Endothelial cell of umbilical vein (primary cell): Measurements from ENCODE around the gene PLXND1. TPM values are rescaled to one million over a fixed set of nuclear protein-coding genes. Genes with fewer than 3 reads are reported as not detected.

Experiments used
- BruUV-seq: library from RNA; stranded (reverse); fragments of 400-500 nt; replicated peaks from 2 replicates; lab custom pipeline; 2021; lab: Mats Ljungman, UMichigan
- CTCF ChIA-PET: fragments of 300-600, 350-600 bp; sonication (Branson Sonifier 250); formaldehyde crosslinking; loops from one replicate; lab custom pipeline; 2021; ENCODE audit warnings: antibody characterized with exemption, inconsistent platforms; lab: Charles Lee
- POLR2A ChIA-PET: fragments of 300-600, 350-600 bp; sonication (Branson Sonifier 250); formaldehyde crosslinking; loops from one replicate; lab custom pipeline; 2021; ENCODE audit warnings: antibody characterized with exemption, inconsistent platforms; lab: Charles Lee
- DNase-seq: peaks from one replicate; pipeline ENCODE4 v3.0.0-alpha.2; 2011; ENCODE audit warnings: low read depth, low spot score
- FAIRE-seq: peaks from 2 replicates; lab custom pipeline; 2011; peaks lifted over from hg19 to GRCh38; lab: Jason Lieb, UNC
- H2AFZ ChIP-seq: 2 replicates; pipeline ENCODE4 v1.6.0; 2012; ENCODE audit warnings: low read depth, low read length, control low read depth, inconsistent platforms
- H3K27ac ChIP-seq: 2 replicates; pipeline ENCODE4 v1.5.1; 2011; ENCODE audit warnings: low read depth, mild to moderate bottlenecking, control low read depth, low read length, moderate library complexity; ENCODE audit not compliant: insufficient read depth
- H3K27me3 ChIP-seq, 2 experiments: 2 replicates each; pipeline versions ENCODE4 v1.6.0 to v1.6.1; 2011; ENCODE audit warnings: low read length in 2 of 2, mixed read lengths in 1 of 2; ENCODE audit not compliant: control insufficient read depth in 2 of 2, insufficient read depth in 2 of 2
- H3K36me3 ChIP-seq, 2 experiments: 2 replicates in 1 of 2; 3 replicates in 1 of 2; pipeline ENCODE4 v1.5.1; 2011; ENCODE audit warnings: low read length in 2 of 2, mild to moderate bottlenecking in 1 of 2, moderate library complexity in 1 of 2; ENCODE audit not compliant: control insufficient read depth in 2 of 2, insufficient read depth in 2 of 2; ENCODE audit errors: extremely low read depth in 1 of 2
- H3K4me1 ChIP-seq: 3 replicates; pipeline ENCODE4 v1.5.1; 2011; ENCODE audit warnings: mild to moderate bottlenecking, low read length; ENCODE audit not compliant: control insufficient read depth, insufficient read depth; ENCODE audit errors: extremely low read depth
- H3K4me2 ChIP-seq: 2 replicates; pipeline ENCODE4 v1.6.1; 2011; ENCODE audit warnings: low read length, control low read depth, mixed read lengths; ENCODE audit not compliant: insufficient read depth
- H3K4me3 ChIP-seq, 3 experiments: fragments of 200-600 bp in 1 of 3; sonication (generic), shearing (Covaris generic) in 1 of 3; replicated peaks in 1 of 3; 2 replicates each; pipeline ENCODE4 v1.5.1; 2011 to 2016; ENCODE audit warnings: control low read depth in 3 of 3, low read length in 3 of 3, mild to moderate bottlenecking in 2 of 3, inconsistent platforms in 1 of 3, low read depth in 1 of 3, moderate library complexity in 1 of 3; ENCODE audit not compliant: insufficient read depth in 1 of 3
- H3K79me2 ChIP-seq: 2 replicates; pipeline ENCODE4 v1.6.0; 2012; ENCODE audit warnings: low read length, inconsistent platforms; ENCODE audit not compliant: control insufficient read depth, insufficient read depth
- H3K9ac ChIP-seq: replicated peaks from 2 replicates; pipeline ENCODE3; 2011; ENCODE audit warnings: low read length, control low read depth; ENCODE audit not compliant: insufficient read depth; ENCODE audit errors: extremely low read depth
- H3K9me1 ChIP-seq: replicated peaks from 3 replicates; pipeline ENCODE4 v1.6.0; 2011; ENCODE audit warnings: mild to moderate bottlenecking, low read length; ENCODE audit not compliant: control insufficient read depth, insufficient read depth; ENCODE audit errors: extremely low read depth
- H3K9me3 ChIP-seq: replicated peaks from 2 replicates; pipeline ENCODE4 v1.5.1; 2012; ENCODE audit warnings: low read length, inconsistent platforms; ENCODE audit not compliant: control insufficient read depth, insufficient read depth
- H4K20me1 ChIP-seq: replicated peaks from 2 replicates; pipeline ENCODE3; 2011; ENCODE audit warnings: mild to moderate bottlenecking, low read length; ENCODE audit not compliant: control insufficient read depth, insufficient read depth; ENCODE audit errors: extremely low read depth
- EZH2 ChIP-seq: IDR thresholded peaks from 2 replicates; pipeline ENCODE4 v1.6.1; 2012; ENCODE audit warnings: borderline replicate concordance, low read depth, mild to moderate bottlenecking, moderate library complexity, low read length, inconsistent platforms; ENCODE audit not compliant: severe bottlenecking
- FOS ChIP-seq: IDR thresholded peaks from 2 replicates; pipeline ENCODE4 v1.6.1; 2011; ENCODE audit warnings: mild to moderate bottlenecking, low read length, moderate library complexity, borderline replicate concordance; ENCODE audit not compliant: insufficient read depth
- GATA2 ChIP-seq: IDR thresholded peaks from 2 replicates; pipeline ENCODE4 v1.7.0; 2011; ENCODE audit warnings: low read depth, mild to moderate bottlenecking, moderate library complexity, mixed read lengths, low read length; ENCODE audit not compliant: insufficient read length, insufficient read depth
- JUN ChIP-seq: IDR thresholded peaks from 2 replicates; pipeline ENCODE4 v1.6.1; 2011; ENCODE audit warnings: borderline replicate concordance, low read depth; ENCODE audit not compliant: insufficient read length, insufficient read depth
- MYC ChIP-seq: IDR thresholded peaks from one replicate; pipeline ENCODE4 v1.6.1; 2011; ENCODE audit warnings: mild to moderate bottlenecking, low read depth, low read length
- POLR2A ChIP-seq: IDR thresholded peaks from 2 replicates; pipeline ENCODE4 v1.6.1; 2012; ENCODE audit warnings: low read depth, mild to moderate bottlenecking, control low read depth, low read length
- POLR2AphosphoS5 ChIP-seq: IDR thresholded peaks from 2 replicates; pipeline ENCODE4 v1.6.1; 2012; ENCODE audit warnings: low read depth, mild to moderate bottlenecking, control low read depth, low read length, moderate library complexity; ENCODE audit not compliant: insufficient read depth
- dilution Hi-C: fragments of 300-500 bp; cut with MboI; formaldehyde crosslinking; loops from one replicate; pipeline ENCODE4 v1.15.0; 2019; ENCODE audit warnings: low sequenced_read_pairs; ENCODE audit not compliant: extremely low pct_ligation_motif_present
- intact Hi-C: fragments of 100-400 bp; cut with micrococcal nuclease; formaldehyde crosslinking; loops from one replicate; pipeline ENCODE4 v1.10.0; 2022
- polyA plus RNA-seq, 4 experiments: library from polyadenylated mRNA; depleted of rRNA in 3 of 4; stranded (reverse) in 3 of 4; unstranded in 1 of 4; fragments of >200 nt; gene quantifications; 2 replicates each; pipeline versions ENCODE4 v1.2.1 to v1.2.3, GENCODE V29; 2011 to 2012; ENCODE audit warnings: missing spikeins in 1 of 4
- total RNA-seq: library from RNA; stranded (reverse); gene quantifications from 2 replicates; pipeline ENCODE4 v1.2.3, GENCODE V29; 2021
- TF ChIP-seq, protein P1 (sequence below), 2 donors: IDR thresholded peaks; 1 replicate in 1 of 2; 2 replicates in 1 of 2; pipeline ENCODE4 v1.5.1; 2011; ENCODE audit warnings: low read length in 2 of 2, mild to moderate bottlenecking in 2 of 2, moderate library complexity in 2 of 2, control low read depth in 1 of 2, inconsistent platforms in 1 of 2, low read depth in 1 of 2; ENCODE audit not compliant: insufficient read depth in 1 of 2; ENCODE audit errors: extremely low read depth in 1 of 2
- TF ChIP-seq, protein P2 (sequence below): IDR thresholded peaks from 2 replicates; pipeline ENCODE4 v1.6.1; 2011; ENCODE audit not compliant: insufficient read depth, insufficient read length

The PLXND1 gene
- total and polyA plus RNA-seq, 2 donors (not counting 3 experiments of a cell fraction or from before 2014, with no cell fraction given): 300 to 834 TPM

DNA sequence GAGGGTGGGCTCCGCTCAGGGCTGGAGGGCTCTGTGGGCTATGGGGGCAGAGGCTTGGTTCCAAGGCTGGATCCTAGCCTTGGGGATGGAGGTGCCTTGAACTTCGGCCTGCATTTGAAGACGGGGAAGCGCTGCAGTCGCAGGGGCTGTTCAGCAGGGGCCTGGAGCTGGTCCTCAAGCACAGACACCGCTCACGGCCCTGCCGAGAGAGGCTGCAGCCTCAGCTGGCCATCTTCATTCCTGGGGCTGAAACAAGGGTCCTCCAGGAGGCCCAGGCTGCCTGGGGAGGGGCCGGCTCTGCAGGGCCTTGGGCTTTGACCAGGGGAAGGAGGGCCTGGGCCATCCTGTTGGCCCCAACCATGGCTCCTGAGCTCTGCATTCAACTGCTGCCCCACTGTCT, 25.6 kb upstream of the PLXND1 start:
- Histone ChIP-seq H3K4me3 (no peak overlapping the region), H3K27ac (no peak overlapping the region), H3K27me3 (no peaks in the 10 kb centered on the region), H3K9me3 (no peaks in the 10 kb centered on the region), H4K20me1 (no peaks in the 10 kb centered on the region), H3K9ac (no peak overlapping the region), H3K4me1 (peaks cover 13% of the 10 kb centered on the region), H2AFZ (no peak overlapping the region), H3K36me3 (no peaks in the 10 kb centered on the region), H3K4me2 (no peak overlapping the region), H3K79me2 (no peaks in the 10 kb centered on the region), H3K9me1 (no peaks in the 10 kb centered on the region)
- no TSS peak for BruUV-seq
- ChIA-PET POLR2A (no interaction called here), CTCF (no interaction called here)
- TF ChIP-seq POLR2A (no peak), EZH2 (no peak)
- TF ChIP-seq, protein P1, sequence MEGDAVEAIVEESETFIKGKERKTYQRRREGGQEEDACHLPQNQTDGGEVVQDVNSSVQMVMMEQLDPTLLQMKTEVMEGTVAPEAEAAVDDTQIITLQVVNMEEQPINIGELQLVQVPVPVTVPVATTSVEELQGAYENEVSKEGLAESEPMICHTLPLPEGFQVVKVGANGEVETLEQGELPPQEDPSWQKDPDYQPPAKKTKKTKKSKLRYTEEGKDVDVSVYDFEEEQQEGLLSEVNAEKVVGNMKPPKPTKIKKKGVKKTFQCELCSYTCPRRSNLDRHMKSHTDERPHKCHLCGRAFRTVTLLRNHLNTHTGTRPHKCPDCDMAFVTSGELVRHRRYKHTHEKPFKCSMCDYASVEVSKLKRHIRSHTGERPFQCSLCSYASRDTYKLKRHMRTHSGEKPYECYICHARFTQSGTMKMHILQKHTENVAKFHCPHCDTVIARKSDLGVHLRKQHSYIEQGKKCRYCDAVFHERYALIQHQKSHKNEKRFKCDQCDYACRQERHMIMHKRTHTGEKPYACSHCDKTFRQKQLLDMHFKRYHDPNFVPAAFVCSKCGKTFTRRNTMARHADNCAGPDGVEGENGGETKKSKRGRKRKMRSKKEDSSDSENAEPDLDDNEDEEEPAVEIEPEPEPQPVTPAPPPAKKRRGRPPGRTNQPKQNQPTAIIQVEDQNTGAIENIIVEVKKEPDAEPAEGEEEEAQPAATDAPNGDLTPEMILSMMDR (IDR thresholded peaks at IDR 0.05; ENCODE audit: extremely low read depth in 1 of 2, insufficient read depth in 1 of 2, low read depth in 1 of 2, low read length in 2 of 2): no peak
- intact Hi-C loops (no loop called here), dilution Hi-C loops (no loop called here)
- DNase-seq: no peak
- FAIRE-seq: no peak

DNA sequence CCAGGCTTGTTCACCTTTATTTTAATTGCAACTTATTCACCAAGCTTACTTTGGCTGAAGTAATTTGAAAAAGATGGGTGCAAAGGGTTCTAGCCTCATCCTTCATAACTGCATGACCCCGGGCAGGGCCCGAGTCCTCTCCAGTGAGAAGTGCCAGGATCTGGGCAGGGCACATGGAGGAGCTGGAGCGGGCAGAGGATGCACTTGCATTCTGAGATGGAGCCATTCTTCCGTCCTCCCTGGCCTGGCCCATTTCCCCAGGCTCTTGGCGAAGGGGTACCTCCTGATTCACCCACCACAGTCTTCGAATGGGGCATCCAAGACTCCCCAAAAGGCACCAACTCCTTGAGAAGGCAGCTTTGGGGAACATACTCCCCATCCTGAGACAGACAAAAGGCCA, 22.5 kb upstream of the PLXND1 start:
- Histone ChIP-seq H3K27me3 (no peaks in the 10 kb centered on the region), H3K36me3 (no peaks in the 10 kb centered on the region), H3K4me2 (no peak overlapping the region), H3K9me1 (no peaks in the 10 kb centered on the region), H3K4me3 (no peak overlapping the region), H3K4me1 (peaks cover 37% of the 10 kb centered on the region), H3K27ac (no peak overlapping the region), H4K20me1 (no peaks in the 10 kb centered on the region), H3K9ac (no peak overlapping the region), H3K79me2 (no peaks in the 10 kb centered on the region), H2AFZ (no peak overlapping the region), H3K9me3 (no peaks in the 10 kb centered on the region)
- TF ChIP-seq MYC (no peak), GATA2 (no peak), POLR2AphosphoS5 (no peak), POLR2A (no peak), EZH2 (no peak), FOS (no peak), JUN (no peak)
- TF ChIP-seq, protein P2, sequence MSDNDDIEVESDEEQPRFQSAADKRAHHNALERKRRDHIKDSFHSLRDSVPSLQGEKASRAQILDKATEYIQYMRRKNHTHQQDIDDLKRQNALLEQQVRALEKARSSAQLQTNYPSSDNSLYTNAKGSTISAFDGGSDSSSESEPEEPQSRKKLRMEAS: no peak
- TF ChIP-seq, protein P1 (IDR thresholded peaks at IDR 0.05; ENCODE audit: extremely low read depth in 1 of 2, insufficient read depth in 1 of 2, low read depth in 1 of 2, low read length in 2 of 2): no peak
- intact Hi-C loops: loop anchor here (2.0 to 10.0 kb wide), 3 partner anchors 244 to 466 kb away; no protein-coding TSS in a partner anchor
- no peak for DNase-seq
- CTCF ChIA-PET: interaction anchor here (1.1 to 5.6 kb wide), 9 partner anchors 134 to 476 kb away, joined by 3 to 57 read pairs (median 5); no protein-coding TSS in a partner anchor
- dilution Hi-C loops: no loop called here
- BruUV-seq: no TSS peak
- POLR2A ChIA-PET: no interaction called here
- FAIRE-seq: no peak
